CD8-positive, alpha-beta memory T cell (primary cell): ENCODE measurements around the gene COPS2. TPM values are rescaled to one million over a fixed set of nuclear protein-coding genes. Genes with fewer than 3 reads are reported as not detected.

Source experiments
- CTCF ChIA-PET: fragments of 350-600 bp; sonication (Branson Sonifier 250); formaldehyde crosslinking; loops from one replicate; lab custom pipeline; 2021; ENCODE audit warnings: antibody characterized with exemption; lab: Charles Lee
- POLR2A ChIA-PET: fragments of 350-600 bp; sonication (Branson Sonifier 250); formaldehyde crosslinking; loops from one replicate; lab custom pipeline; 2021; ENCODE audit warnings: antibody characterized with exemption; lab: Charles Lee
- DNase-seq, 5 donors: peaks; one replicate each; pipeline versions ENCODE4 v3.0.0 to v3.0.0-alpha.2; 2020 to 2022; ENCODE audit warnings: mixed read lengths in 1 of 5
- H3K27ac ChIP-seq: one replicate; pipeline ENCODE4 v1.7.0; 2013; ENCODE audit warnings: low read depth, mild to moderate bottlenecking, low read length, moderate library complexity
- H3K27me3 ChIP-seq: 2 replicates; pipeline ENCODE4 v1.7.0; 2013; ENCODE audit warnings: low read length, mild to moderate bottlenecking; ENCODE audit not compliant: insufficient read depth, poor library complexity, severe bottlenecking
- H3K36me3 ChIP-seq: 2 replicates; pipeline ENCODE4 v1.7.0; 2013; ENCODE audit warnings: mild to moderate bottlenecking, low read length, moderate library complexity; ENCODE audit not compliant: insufficient read depth
- H3K4me1 ChIP-seq: 2 replicates; pipeline ENCODE4 v1.7.0; 2013; ENCODE audit warnings: mild to moderate bottlenecking, low read length, moderate library complexity; ENCODE audit not compliant: insufficient read depth
- H3K4me3 ChIP-seq: 2 replicates; pipeline ENCODE4 v1.7.0; 2013; ENCODE audit warnings: mild to moderate bottlenecking, low read length
- H3K9me3 ChIP-seq: 2 replicates; pipeline ENCODE4 v1.7.0; 2013; ENCODE audit warnings: mild to moderate bottlenecking, low read length
- H3K27ac Mint-ChIP-seq, 8 donors: one replicate each; pipeline ENCODE4 v1.8.0; 2020 to 2021; ENCODE audit warnings: mixed read lengths in 8 of 8, mild to moderate bottlenecking in 6 of 8, inconsistent platforms in 3 of 8, moderate library complexity in 3 of 8
- H3K27me3 Mint-ChIP-seq, 2 donors: one replicate each; pipeline ENCODE4 v1.8.0; 2020 to 2021; ENCODE audit warnings: mixed read lengths in 2 of 2, mild to moderate bottlenecking in 1 of 2, moderate library complexity in 1 of 2
- H3K36me3 Mint-ChIP-seq, 3 donors: one replicate each; pipeline ENCODE4 v1.8.0; 2020 to 2021; ENCODE audit warnings: mixed read lengths in 3 of 3, inconsistent platforms in 1 of 3, mild to moderate bottlenecking in 1 of 3
- H3K4me1 Mint-ChIP-seq, 3 donors: one replicate each; pipeline ENCODE4 v1.8.0; 2020 to 2021; ENCODE audit warnings: mixed read lengths in 3 of 3, inconsistent platforms in 1 of 3, mild to moderate bottlenecking in 1 of 3
- H3K4me3 Mint-ChIP-seq, 7 donors: one replicate each; pipeline ENCODE4 v1.8.0; 2020 to 2021; ENCODE audit warnings: mixed read lengths in 7 of 7, mild to moderate bottlenecking in 6 of 7, moderate library complexity in 4 of 7, inconsistent platforms in 2 of 7
- H3K9me3 Mint-ChIP-seq, 5 donors: one replicate each; pipeline ENCODE4 v1.8.0; 2020 to 2022; ENCODE audit warnings: mixed read lengths in 5 of 5, mild to moderate bottlenecking in 3 of 5, moderate library complexity in 2 of 5, inconsistent platforms in 1 of 5
- polyA plus RNA-seq: library from polyadenylated mRNA; unstranded; fragments of 300-500 nt; fragmentation: Illumina TruSeq; gene quantifications from one replicate; pipeline ENCODE4 v1.2.3, GENCODE V29; 2021
- total RNA-seq, 2 experiments: library from RNA; stranded (reverse); gene quantifications; one replicate each; pipeline ENCODE4 v1.2.3, GENCODE V29; 2021

COPS2 gene
- total and polyA plus RNA-seq, 3 experiments from 2014 or later, result 29.9 to 101 (median 94.5) TPM

GRCh38 chr15:49093252-49094105 lies 61.9 kb downstream of the COPS2 start:
- H3K4me3 Mint-ChIP-seq, result no peak overlapping the region
- no peaks in the 10 kb centered on the region for H3K9me3 Mint-ChIP-seq
- H3K27ac ChIP-seq, result no peak overlapping the region
- no peak overlapping the region for H3K4me3 ChIP-seq
- no peaks in the 10 kb centered on the region for H3K4me1 ChIP-seq
- no peaks in the 10 kb centered on the region for H3K4me1 Mint-ChIP-seq
- peaks cover 0 to 2% (median 0%) of the 10 kb centered on the region in 3 donors for H3K36me3 Mint-ChIP-seq
- ChIA-PET CTCF (no interaction called here), POLR2A (no interaction called here)
- H3K27ac Mint-ChIP-seq, result peak overlapping the region in 1 of 8 donors; percentile 31
- no peaks in the 10 kb centered on the region for H3K9me3 ChIP-seq
- H3K27me3 Mint-ChIP-seq, result no peaks in the 10 kb centered on the region
- no peak for DNase-seq
- H3K36me3 ChIP-seq, result no peaks in the 10 kb centered on the region
- no peaks in the 10 kb centered on the region for H3K27me3 ChIP-seq

GRCh38 chr15:49088996-49089395 lies 66.4 kb downstream of the COPS2 start:
- POLR2A ChIA-PET, result no interaction called here
- Histone ChIP-seq H3K4me1 (no peaks in the 10 kb centered on the region), H3K27ac (no peak overlapping the region), H3K36me3 (no peaks in the 10 kb centered on the region), H3K27me3 (no peaks in the 10 kb centered on the region), H3K4me3 (no peak overlapping the region), H3K9me3 (no peaks in the 10 kb centered on the region)
- no peak for DNase-seq
- H3K4me3 Mint-ChIP-seq, result no peak overlapping the region
- no peaks in the 10 kb centered on the region for H3K27me3 Mint-ChIP-seq
- no peaks in the 10 kb centered on the region for H3K4me1 Mint-ChIP-seq
- CTCF ChIA-PET, result no interaction called here
- peak overlapping the region in 1 of 8 donors; percentile 5 for H3K27ac Mint-ChIP-seq
- H3K9me3 Mint-ChIP-seq, result no peaks in the 10 kb centered on the region
- no peaks in the 10 kb centered on the region for H3K36me3 Mint-ChIP-seq

- Mint-ChIP-seq H3K36me3 (peaks cover 0 to 2% (median 0%) of the 10 kb centered on the region in 3 donors), H3K4me3 (no peak overlapping the region), H3K27me3 (no peaks in the 10 kb centered on the region), H3K27ac (no peak overlapping the region), H3K4me1 (no peaks in the 10 kb centered on the region), H3K9me3 (no peaks in the 10 kb centered on the region)
- H3K36me3 ChIP-seq, result no peaks in the 10 kb centered on the region
- no peaks in the 10 kb centered on the region for H3K4me1 ChIP-seq
- no peaks in the 10 kb centered on the region for H3K27me3 ChIP-seq
- CTCF ChIA-PET, result no interaction called here
- no peak overlapping the region for H3K4me3 ChIP-seq
- POLR2A ChIA-PET, result no interaction called here
- DNase-seq, result no peak
- H3K9me3 ChIP-seq, result no peaks in the 10 kb centered on the region
- H3K27ac ChIP-seq, result no peak overlapping the region
Observed at GRCh38 chr15:49085696-49086459, 69.5 kb downstream of the COPS2 start.

- no peak for DNase-seq
Observed at GRCh38 chr15:49084285-49084570, 71.2 kb downstream of the COPS2 start.

GRCh38 chr15:49083401-49084284 lies 71.8 kb downstream of the COPS2 start:
- H3K27ac ChIP-seq, result no peak overlapping the region
- no peaks in the 10 kb centered on the region for H3K4me1 ChIP-seq
- no peak overlapping the region for H3K27ac Mint-ChIP-seq
- ChIA-PET POLR2A (no interaction called here), CTCF (no interaction called here)
- H3K9me3 Mint-ChIP-seq, result no peaks in the 10 kb centered on the region
- no peaks in the 10 kb centered on the region for H3K4me1 Mint-ChIP-seq
- DNase-seq, result no peak
- no peaks in the 10 kb centered on the region for H3K27me3 ChIP-seq
- no peaks in the 10 kb centered on the region for H3K9me3 ChIP-seq
- no peaks in the 10 kb centered on the region for H3K27me3 Mint-ChIP-seq
- no peaks in the 10 kb centered on the region for H3K36me3 ChIP-seq
- no peak overlapping the region for H3K4me3 ChIP-seq
- H3K4me3 Mint-ChIP-seq, result no peak overlapping the region
- peaks cover 0 to 4% (median 0%) of the 10 kb centered on the region in 3 donors for H3K36me3 Mint-ChIP-seq

More at GRCh38 chr15:49084285-49084570, 71.2 kb downstream of the COPS2 start:
- no peak overlapping the region for H3K4me3 Mint-ChIP-seq
- H3K27ac ChIP-seq, result no peak overlapping the region
- H3K27me3 Mint-ChIP-seq, result no peaks in the 10 kb centered on the region
- H3K4me1 ChIP-seq, result no peaks in the 10 kb centered on the region
- ChIA-PET CTCF (no interaction called here), POLR2A (no interaction called here)
- H3K36me3 ChIP-seq, result no peaks in the 10 kb centered on the region
- H3K9me3 Mint-ChIP-seq, result no peaks in the 10 kb centered on the region
- H3K4me3 ChIP-seq, result no peak overlapping the region
- no peaks in the 10 kb centered on the region for H3K9me3 ChIP-seq
- no peak overlapping the region for H3K27ac Mint-ChIP-seq
- no peaks in the 10 kb centered on the region for H3K4me1 Mint-ChIP-seq
- no peaks in the 10 kb centered on the region for H3K27me3 ChIP-seq
- peaks cover 0 to 4% (median 0%) of the 10 kb centered on the region in 3 donors for H3K36me3 Mint-ChIP-seq

GRCh38 chr15:49082960-49083359 lies 72.4 kb downstream of the COPS2 start:
- Histone ChIP-seq H3K4me3 (no peak overlapping the region), H3K4me1 (no peaks in the 10 kb centered on the region), H3K9me3 (no peaks in the 10 kb centered on the region), H3K27me3 (no peaks in the 10 kb centered on the region), H3K27ac (no peak overlapping the region), H3K36me3 (no peaks in the 10 kb centered on the region)
- CTCF ChIA-PET, result no interaction called here
- Mint-ChIP-seq H3K36me3 (peaks cover 0 to 4% (median 0%) of the 10 kb centered on the region in 3 donors), H3K9me3 (no peaks in the 10 kb centered on the region), H3K4me3 (no peak overlapping the region), H3K27ac (no peak overlapping the region), H3K4me1 (no peaks in the 10 kb centered on the region), H3K27me3 (no peaks in the 10 kb centered on the region)
- POLR2A ChIA-PET, result no interaction called here
- DNase-seq, result no peak

GRCh38 chr15:49079340-49080039 lies 75.9 kb downstream of the COPS2 start:
- no peak for DNase-seq
- Histone ChIP-seq H3K4me1 (no peaks in the 10 kb centered on the region), H3K4me3 (no peak overlapping the region), H3K27ac (no peak overlapping the region), H3K36me3 (no peaks in the 10 kb centered on the region), H3K27me3 (no peaks in the 10 kb centered on the region), H3K9me3 (no peaks in the 10 kb centered on the region)
- Mint-ChIP-seq H3K27ac (no peak overlapping the region), H3K36me3 (peaks cover 0 to 4% (median 0%) of the 10 kb centered on the region in 3 donors), H3K27me3 (no peaks in the 10 kb centered on the region), H3K9me3 (no peaks in the 10 kb centered on the region), H3K4me1 (no peaks in the 10 kb centered on the region), H3K4me3 (no peak overlapping the region)
- POLR2A ChIA-PET, result no interaction called here
- CTCF ChIA-PET, result no interaction called here
